GM23338 (cell line): ENCODE measurements around the gene ZNF878. TPM values are rescaled to one million over a fixed set of nuclear protein-coding genes. Genes with fewer than 3 reads are reported as not detected.

ENCODE experiments used
- ATAC-seq: fragments of 200-7000 bp; cut with Tn5 transposase; 3 replicates; pipeline ENCODE4 v1.9.1; 2020
- DNase-seq: peaks from one replicate; pipeline ENCODE4 v3.0.0-alpha.2; 2015; ENCODE audit warnings: low spot score
- H2AFZ ChIP-seq: fragments of 200-600 bp; sonication (generic); 2 replicates; pipeline ENCODE4 v1.8.0; 2016; ENCODE audit warnings: antibody characterized with exemption, mild to moderate bottlenecking, moderate library complexity
- H3F3A ChIP-seq: fragments of 200-600 bp; sonication (generic); replicated peaks from 2 replicates; pipeline ENCODE4 v1.8.0; 2017; ENCODE audit warnings: antibody characterized with exemption, mixed run types, low read depth
- H3K27ac ChIP-seq: fragments of 200-600 bp; sonication (generic); 2 replicates; pipeline ENCODE4 v1.6.1; 2016; ENCODE audit warnings: low read depth
- H3K27me3 ChIP-seq: fragments of 200-600 bp; sonication (generic); 2 replicates; pipeline ENCODE4 v1.8.0; 2016; ENCODE audit warnings: mild to moderate bottlenecking, mixed run types, moderate library complexity; ENCODE audit not compliant: insufficient read depth
- H3K36me3 ChIP-seq: fragments of 200-600 bp; sonication (generic); 2 replicates; pipeline ENCODE4 v1.8.0; 2016; ENCODE audit warnings: mild to moderate bottlenecking; ENCODE audit not compliant: insufficient read depth
- H3K4me1 ChIP-seq: fragments of 200-600 bp; sonication (generic); 2 replicates; pipeline ENCODE4 v1.8.0; 2016; ENCODE audit warnings: mild to moderate bottlenecking, moderate library complexity; ENCODE audit not compliant: insufficient read depth
- H3K4me2 ChIP-seq: fragments of 200-600 bp; sonication (generic); 2 replicates; pipeline ENCODE4 v1.7.1; 2017; ENCODE audit warnings: mixed run types
- H3K4me3 ChIP-seq: fragments of 200-600 bp; sonication (generic); 2 replicates; pipeline ENCODE4 v1.6.1; 2016; ENCODE audit warnings: mixed run types
- H3K79me2 ChIP-seq: fragments of 200-600 bp; sonication (generic); replicated peaks from 2 replicates; pipeline ENCODE4 v1.8.0; 2017; ENCODE audit warnings: mild to moderate bottlenecking; ENCODE audit not compliant: insufficient read depth
- H3K9me2 ChIP-seq: fragments of 200-600 bp; sonication (generic); 2 replicates; pipeline ENCODE4 v1.8.0; 2017; ENCODE audit not compliant: insufficient read depth
- H4K20me1 ChIP-seq: fragments of 200-600 bp; sonication (generic); replicated peaks from 2 replicates; pipeline ENCODE4 v1.8.0; 2017; ENCODE audit warnings: mild to moderate bottlenecking; ENCODE audit not compliant: insufficient read depth
- H3K27ac Mint-ChIP-seq: 2 replicates; pipeline ENCODE4 v1.8.0; 2020; ENCODE audit warnings: inconsistent platforms, mild to moderate bottlenecking, moderate library complexity, mixed read lengths
- H3K27me3 Mint-ChIP-seq: 3 replicates; pipeline ENCODE4 v1.8.0; 2022; ENCODE audit warnings: low read depth, mild to moderate bottlenecking, moderate library complexity, mixed read lengths, inconsistent platforms; ENCODE audit not compliant: insufficient read depth, poor library complexity
- H3K36me3 Mint-ChIP-seq: 3 replicates; pipeline ENCODE4 v1.8.0; 2021; ENCODE audit warnings: low read depth, mild to moderate bottlenecking, inconsistent platforms, moderate library complexity, mixed read lengths
- H3K4me1 Mint-ChIP-seq: 3 replicates; pipeline ENCODE4 v1.8.0; 2020; ENCODE audit warnings: mild to moderate bottlenecking, inconsistent platforms, mixed read lengths
- H3K4me3 Mint-ChIP-seq: 3 replicates; pipeline ENCODE4 v1.8.0; 2021; ENCODE audit warnings: moderate library complexity, mild to moderate bottlenecking, inconsistent platforms, mixed read lengths
- H3K9me3 Mint-ChIP-seq: 3 replicates; pipeline ENCODE4 v1.8.0; 2020; ENCODE audit warnings: moderate library complexity, mild to moderate bottlenecking, inconsistent platforms, mixed read lengths
- CTCF ChIP-seq, 2 experiments: fragments of 200-600 bp in 1 of 2; sonication (generic) in 1 of 2; conservative IDR thresholded peaks; 2 replicates each; pipeline versions ENCODE4 v1.5.1 to v1.6.1; 2016 to 2017; ENCODE audit warnings: antibody characterized with exemption in 2 of 2, low read depth in 2 of 2, mild to moderate bottlenecking in 2 of 2, moderate library complexity in 1 of 2
- JUNB ChIP-seq: IDR thresholded peaks from one replicate; pipeline ENCODE4 v1.6.1; 2016; ENCODE audit warnings: antibody characterized with exemption; ENCODE audit not compliant: unreplicated experiment
- POLR2AphosphoS5 ChIP-seq: IDR thresholded peaks from 2 replicates; pipeline ENCODE4 v1.6.1; 2016; ENCODE audit warnings: antibody characterized with exemption, low read depth
- REST ChIP-seq: IDR thresholded peaks from one replicate; pipeline ENCODE4 v1.6.1; 2018; ENCODE audit warnings: antibody characterized with exemption; ENCODE audit not compliant: unreplicated experiment
- STAT1 ChIP-seq: IDR thresholded peaks from one replicate; pipeline ENCODE4 v1.6.1; 2016; ENCODE audit warnings: antibody characterized with exemption; ENCODE audit not compliant: unreplicated experiment
- polyA plus RNA-seq: library from polyadenylated mRNA; unstranded; fragments of >200 nt; fragmentation: Nextera tagmentation; extraction: Ambion mirVana; gene quantifications from 2 replicates; pipeline ENCODE4 v1.2.1, GENCODE V29; 2016
- total RNA-seq: library from RNA; depleted of rRNA; stranded (reverse); fragments of >200 nt; shearing (Covaris generic); gene quantifications from 2 replicates; pipeline ENCODE4 v1.2.3, GENCODE V29; 2014

The ZNF878 gene
- total and polyA plus RNA-seq, 2 experiments from 2014 or later, result 8.7 to 16.4 TPM

- H3K4me3 ChIP-seq, result peak overlapping the region; percentile 88
- H3K36me3 ChIP-seq, result peaks cover 28% of the 10 kb centered on the region
- TF ChIP-seq POLR2AphosphoS5 (peak; percentile 87), STAT1 (no peak)
- H3K27me3 Mint-ChIP-seq, result peaks cover 13% of the 10 kb centered on the region
- peaks cover 51% of the 10 kb centered on the region for H3K36me3 Mint-ChIP-seq
- H3K27ac ChIP-seq, result peak overlapping the region; percentile 99
- no peak overlapping the region for H3K4me3 Mint-ChIP-seq
- no peaks in the 10 kb centered on the region for H3K27me3 ChIP-seq
- H4K20me1 ChIP-seq, result no peaks in the 10 kb centered on the region; the same call in none of the 2 replicates
- ATAC-seq, result peak; percentile 89
- peak; percentile 97 for DNase-seq
- peaks cover 93% of the 10 kb centered on the region for H3K9me3 Mint-ChIP-seq
- H3K4me1 Mint-ChIP-seq, result no peaks in the 10 kb centered on the region; the same call in 2 of the 3 replicates
- no peaks in the 10 kb centered on the region for H3K9me2 ChIP-seq
- H3K4me1 ChIP-seq, result 0 out of 2 replicates have a peak, but pooled peaks cover 3% of the 10 kb centered on the region
- no peaks in the 10 kb centered on the region; the same call in 1 of the 2 replicates for H3F3A ChIP-seq
- H3K4me2 ChIP-seq, result peak overlapping the region; percentile 87
- H3K27ac Mint-ChIP-seq, result no peak overlapping the region
- peaks cover 47% of the 10 kb centered on the region for H3K79me2 ChIP-seq
- H2AFZ ChIP-seq, result peak overlapping the region; percentile 83
Observed at GRCh38 chr19:12092065-12092867, 39.5 kb upstream of the ZNF878 start.

- Histone ChIP-seq H3K4me1 (0 out of 2 replicates have a peak, but pooled peaks cover 3% of the 10 kb centered on the region), H3K36me3 (peaks cover 16% of the 10 kb centered on the region), H3K4me2 (no peak overlapping the region), H3K27ac (no peak overlapping the region), H3K4me3 (no peak overlapping the region), H3F3A (no peaks in the 10 kb centered on the region; the same call in 1 of the 2 replicates), H3K9me2 (no peaks in the 10 kb centered on the region), H4K20me1 (no peaks in the 10 kb centered on the region; the same call in none of the 2 replicates), H3K79me2 (peaks cover 32% of the 10 kb centered on the region), H2AFZ (peak overlapping the region; percentile 16; the same call in 1 of the 2 replicates), H3K27me3 (no peaks in the 10 kb centered on the region)
- Mint-ChIP-seq H3K4me3 (no peak overlapping the region), H3K27me3 (peaks cover 13% of the 10 kb centered on the region), H3K36me3 (peaks cover 52% of the 10 kb centered on the region), H3K9me3 (peaks cover 94% of the 10 kb centered on the region), H3K27ac (no peak overlapping the region), H3K4me1 (no peaks in the 10 kb centered on the region; the same call in 2 of the 3 replicates)
- ATAC-seq (peak; percentile 41; the same call in 2 of the 3 replicates), DNase-seq (peak; percentile 71)
- TF ChIP-seq JUNB (no peak), CTCF (conservative IDR thresholded peaks at IDR 0.05; ENCODE audit: low read depth in 2 of 2) (peak; percentile 82 to 88), REST (no peak)
Observed at GRCh38 chr19:12090807-12091206, 38.0 kb upstream of the ZNF878 start.
